ENCODE results near the gene ZNF775. TPM values are rescaled to one million over a fixed set of nuclear protein-coding genes. Genes with fewer than 3 reads are reported as not detected.

ZNF775 gene
- total and polyA plus RNA-seq, 2 of the 13 experiments (the other 11 are each of a cell fraction or from before 2014, with no cell fraction given), result 3.1 to 3.2 TPM

DNA sequence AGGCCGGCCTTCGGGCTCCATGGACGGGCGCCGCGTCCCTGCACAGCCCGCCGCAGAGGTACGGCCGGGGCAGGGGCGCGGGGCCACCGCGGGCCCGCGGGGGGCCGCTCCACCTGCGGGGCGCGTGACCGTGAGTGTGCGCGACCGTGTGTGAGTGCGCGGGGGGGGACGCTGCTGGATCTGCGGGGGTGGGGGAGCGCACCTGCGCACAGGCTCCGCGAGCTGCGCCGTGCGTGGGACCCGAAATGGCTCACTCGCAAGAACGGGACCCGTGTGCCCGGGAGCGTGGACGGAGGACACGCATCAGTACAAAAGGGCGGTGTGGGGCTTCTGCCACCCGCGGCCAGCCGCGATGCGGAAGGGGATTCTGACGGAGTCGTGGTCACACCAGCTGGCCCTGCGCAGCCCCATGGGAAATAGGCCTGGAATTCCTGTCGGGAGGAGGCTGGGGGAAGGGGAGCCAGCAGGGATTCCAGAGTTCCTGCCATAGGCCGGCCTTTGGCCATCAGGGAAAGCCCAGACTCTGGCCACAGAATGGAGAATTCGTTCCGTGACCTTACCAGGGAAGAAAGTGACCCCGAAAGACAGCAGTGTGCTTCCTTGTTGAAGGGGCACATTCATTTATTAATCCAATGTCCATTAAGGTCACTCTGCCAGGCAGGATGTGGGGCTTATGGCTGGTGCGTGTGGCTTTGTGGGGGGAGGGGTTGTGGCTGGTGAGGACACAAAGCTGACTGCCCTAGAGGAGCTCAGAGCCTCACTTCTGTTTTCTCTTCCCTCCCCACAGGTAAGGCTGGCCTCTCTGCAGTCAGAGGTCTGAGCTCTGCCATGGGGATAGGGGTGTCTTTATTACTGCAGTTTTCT is 10.0 kb upstream of the ZNF775 start (continued):
- TF ChIP-seq, protein P1, sequence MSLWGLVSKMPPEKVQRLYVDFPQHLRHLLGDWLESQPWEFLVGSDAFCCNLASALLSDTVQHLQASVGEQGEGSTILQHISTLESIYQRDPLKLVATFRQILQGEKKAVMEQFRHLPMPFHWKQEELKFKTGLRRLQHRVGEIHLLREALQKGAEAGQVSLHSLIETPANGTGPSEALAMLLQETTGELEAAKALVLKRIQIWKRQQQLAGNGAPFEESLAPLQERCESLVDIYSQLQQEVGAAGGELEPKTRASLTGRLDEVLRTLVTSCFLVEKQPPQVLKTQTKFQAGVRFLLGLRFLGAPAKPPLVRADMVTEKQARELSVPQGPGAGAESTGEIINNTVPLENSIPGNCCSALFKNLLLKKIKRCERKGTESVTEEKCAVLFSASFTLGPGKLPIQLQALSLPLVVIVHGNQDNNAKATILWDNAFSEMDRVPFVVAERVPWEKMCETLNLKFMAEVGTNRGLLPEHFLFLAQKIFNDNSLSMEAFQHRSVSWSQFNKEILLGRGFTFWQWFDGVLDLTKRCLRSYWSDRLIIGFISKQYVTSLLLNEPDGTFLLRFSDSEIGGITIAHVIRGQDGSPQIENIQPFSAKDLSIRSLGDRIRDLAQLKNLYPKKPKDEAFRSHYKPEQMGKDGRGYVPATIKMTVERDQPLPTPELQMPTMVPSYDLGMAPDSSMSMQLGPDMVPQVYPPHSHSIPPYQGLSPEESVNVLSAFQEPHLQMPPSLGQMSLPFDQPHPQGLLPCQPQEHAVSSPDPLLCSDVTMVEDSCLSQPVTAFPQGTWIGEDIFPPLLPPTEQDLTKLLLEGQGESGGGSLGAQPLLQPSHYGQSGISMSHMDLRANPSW (CRISPR knock-in tag; IDR thresholded peaks at IDR 0.05; ENCODE audit: borderline replicate concordance), result no peak
- TF ChIP-seq ZNF777 (CRISPR knock-in tag; IDR thresholded peaks at IDR 0.05) (peak; percentile 10; the same call in 1 of the 2 replicates), ZNF460 (CRISPR knock-in tag; IDR thresholded peaks at IDR 0.05; ENCODE audit: borderline replicate concordance) (no peak), CEBPB (IDR thresholded peaks at IDR 0.05; ENCODE audit: borderline replicate concordance, low read depth, low read length) (no peak), ARNT (IDR thresholded peaks at IDR 0.05) (no peak), FOSL1 (CRISPR knock-in tag; IDR thresholded peaks at IDR 0.05; ENCODE audit: borderline replicate concordance) (no peak), EEA1 (CRISPR knock-in tag; IDR thresholded peaks at IDR 0.05; ENCODE audit: borderline replicate concordance) (0 out of 2 replicates have a peak, but pooled peaks have one; percentile 65), REL (CRISPR knock-in tag; conservative IDR thresholded peaks at IDR 0.05) (no peak), KAT7 (CRISPR knock-in tag; IDR thresholded peaks at IDR 0.05; ENCODE audit: borderline replicate concordance) (peak; percentile 29; the same call in 1 of the 2 replicates), ZNF274 (CRISPR knock-in tag; IDR thresholded peaks at IDR 0.05) (peak; percentile 73; the same call in 1 of the 2 replicates), XRCC5 (optimal IDR thresholded peaks at IDR 0.05; ENCODE audit: low read length) (no peak), ZNF660 (CRISPR knock-in tag; IDR thresholded peaks at IDR 0.05; ENCODE audit: borderline replicate concordance, low read depth) (no peak), DPF2 (CRISPR knock-in tag; IDR thresholded peaks at IDR 0.05; ENCODE audit: borderline replicate concordance, low read depth) (no peak), POLR2AphosphoS5 (IDR thresholded peaks at IDR 0.05; ENCODE audit: low read depth, low read length) (peak; percentile 24; the same call in 1 of the 2 replicates), ZNF614 (CRISPR knock-in tag; IDR thresholded peaks at IDR 0.05; ENCODE audit: borderline replicate concordance) (no peak), MED8 (CRISPR knock-in tag; IDR thresholded peaks at IDR 0.05; ENCODE audit: insufficient replicate concordance) (peak; percentile 59), ZKSCAN5 (CRISPR knock-in tag; IDR thresholded peaks at IDR 0.05) (0 out of 2 replicates have a peak, but pooled peaks have one; percentile 22), NFIC (IDR thresholded peaks at IDR 0.05; ENCODE audit: low read length) (no peak)
- TF ChIP-seq, protein P2, sequence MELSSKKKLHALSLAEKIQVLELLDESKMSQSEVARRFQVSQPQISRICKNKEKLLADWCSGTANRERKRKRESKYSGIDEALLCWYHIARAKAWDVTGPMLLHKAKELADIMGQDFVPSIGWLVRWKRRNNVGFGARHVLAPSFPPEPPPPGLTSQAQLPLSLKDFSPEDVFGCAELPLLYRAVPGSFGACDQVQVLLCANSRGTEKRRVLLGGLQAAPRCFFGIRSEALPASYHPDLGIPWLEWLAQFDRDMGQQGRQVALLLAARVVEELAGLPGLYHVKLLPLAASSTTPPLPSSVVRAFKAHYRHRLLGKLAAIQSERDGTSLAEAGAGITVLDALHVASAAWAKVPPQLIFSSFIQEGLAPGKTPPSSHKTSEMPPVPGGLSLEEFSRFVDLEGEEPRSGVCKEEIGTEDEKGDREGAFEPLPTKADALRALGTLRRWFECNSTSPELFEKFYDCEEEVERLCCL (CRISPR knock-in tag; IDR thresholded peaks at IDR 0.05; ENCODE audit: borderline replicate concordance), result no peak
- TF ChIP-seq, protein P3, sequence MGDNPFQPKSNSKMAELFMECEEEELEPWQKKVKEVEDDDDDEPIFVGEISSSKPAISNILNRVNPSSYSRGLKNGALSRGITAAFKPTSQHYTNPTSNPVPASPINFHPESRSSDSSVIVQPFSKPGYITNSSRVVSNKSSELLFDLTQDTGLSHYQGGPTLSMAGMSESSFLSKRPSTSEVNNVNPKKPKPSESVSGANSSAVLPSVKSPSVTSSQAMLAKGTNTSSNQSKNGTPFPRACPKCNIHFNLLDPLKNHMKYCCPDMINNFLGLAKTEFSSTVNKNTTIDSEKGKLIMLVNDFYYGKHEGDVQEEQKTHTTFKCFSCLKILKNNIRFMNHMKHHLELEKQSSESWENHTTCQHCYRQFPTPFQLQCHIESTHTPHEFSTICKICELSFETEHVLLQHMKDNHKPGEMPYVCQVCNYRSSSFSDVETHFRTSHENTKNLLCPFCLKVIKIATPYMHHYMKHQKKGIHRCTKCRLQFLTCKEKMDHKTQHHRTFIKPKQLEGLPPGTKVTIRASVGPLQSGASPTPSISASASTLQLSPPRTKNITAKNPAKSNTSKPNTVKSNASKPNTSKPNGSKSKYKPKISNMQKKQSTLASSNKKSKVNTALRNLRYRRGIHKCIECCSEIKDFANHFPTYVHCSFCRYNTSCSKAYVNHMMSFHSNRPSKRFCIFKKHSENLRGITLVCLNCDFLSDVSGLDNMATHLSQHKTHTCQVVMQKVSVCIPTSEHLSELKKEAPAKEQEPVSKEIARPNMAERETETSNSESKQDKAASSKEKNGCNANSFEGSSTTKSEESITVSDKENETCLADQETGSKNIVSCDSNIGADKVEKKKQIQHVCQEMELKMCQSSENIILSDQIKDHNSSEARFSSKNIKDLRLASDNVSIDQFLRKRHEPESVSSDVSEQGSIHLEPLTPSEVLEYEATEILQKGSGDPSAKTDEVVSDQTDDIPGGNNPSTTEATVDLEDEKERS (CRISPR knock-in tag; IDR thresholded peaks at IDR 0.05), result peak; percentile 67; the same call in 1 of the 2 replicates
- TF ChIP-seq, protein P4, sequence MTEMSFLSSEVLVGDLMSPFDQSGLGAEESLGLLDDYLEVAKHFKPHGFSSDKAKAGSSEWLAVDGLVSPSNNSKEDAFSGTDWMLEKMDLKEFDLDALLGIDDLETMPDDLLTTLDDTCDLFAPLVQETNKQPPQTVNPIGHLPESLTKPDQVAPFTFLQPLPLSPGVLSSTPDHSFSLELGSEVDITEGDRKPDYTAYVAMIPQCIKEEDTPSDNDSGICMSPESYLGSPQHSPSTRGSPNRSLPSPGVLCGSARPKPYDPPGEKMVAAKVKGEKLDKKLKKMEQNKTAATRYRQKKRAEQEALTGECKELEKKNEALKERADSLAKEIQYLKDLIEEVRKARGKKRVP (CRISPR knock-in tag; IDR thresholded peaks at IDR 0.05), result no peak
